Skeletal muscle satellite cell (primary cell): ENCODE data around the gene MGAM2. TPM values are rescaled to one million over a fixed set of nuclear protein-coding genes. Genes with fewer than 3 reads are reported as not detected.

Source experiments
- H3K27me3 ChIP-seq: 2 replicates; pipeline ENCODE4 v1.7.0; 2013; ENCODE audit warnings: low read length; ENCODE audit not compliant: control insufficient read depth, insufficient read depth
- H3K36me3 ChIP-seq: 2 replicates; pipeline ENCODE4 v1.7.0; 2013; ENCODE audit warnings: mild to moderate bottlenecking, control low read depth, low read length; ENCODE audit not compliant: insufficient read depth
- H3K4me1 ChIP-seq: 2 replicates; pipeline ENCODE4 v1.7.0; 2013; ENCODE audit warnings: low read length; ENCODE audit not compliant: control insufficient read depth, insufficient read depth
- H3K4me2 ChIP-seq: 2 replicates; pipeline ENCODE4 v1.7.0; 2013; ENCODE audit warnings: mild to moderate bottlenecking, low read length
- H3K4me3 ChIP-seq: 2 replicates; pipeline ENCODE4 v1.7.0; 2013; ENCODE audit warnings: low read length
- H3K9ac ChIP-seq: 2 replicates; pipeline ENCODE4 v1.7.0; 2013; ENCODE audit warnings: mild to moderate bottlenecking, low read depth, low read length, moderate library complexity
- H3K9me3 ChIP-seq: replicated peaks from 2 replicates; pipeline ENCODE4 v1.7.0; 2013; ENCODE audit warnings: mild to moderate bottlenecking, control low read depth, low read length
- total RNA-seq: library from RNA; depleted of rRNA; stranded (reverse); fragments of >200 nt; gene quantifications from 2 replicates; pipeline ENCODE4 v1.2.3, GENCODE V29; 2012; rRNA removed

Gene MGAM2
- total RNA-seq: not detected in 2 replicates

DNA sequence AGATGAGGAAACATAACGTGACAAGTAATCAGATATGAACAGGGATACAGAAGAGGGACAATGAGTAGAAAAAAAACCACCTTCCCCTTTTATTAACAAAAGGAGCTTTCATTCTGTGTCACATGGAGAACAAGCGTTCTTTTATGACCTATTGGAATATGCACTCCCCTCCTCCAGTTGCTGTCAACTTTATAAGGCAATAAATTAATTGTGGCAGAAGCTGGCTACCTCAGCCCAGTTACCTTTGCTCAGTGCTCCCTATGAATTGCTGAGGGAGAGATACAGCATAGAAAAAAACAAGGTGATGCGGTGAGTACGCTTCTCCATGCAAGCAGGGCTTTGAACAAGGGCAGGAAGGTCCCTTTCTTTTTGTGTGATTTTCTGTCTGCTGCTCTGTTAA lies at the start of gene MGAM2:
Gene MGAM2, plus strand, starts transcription at position 220 of the 400 bp plus-strand sequence. CDS start 5,156 bp downstream, outside the sequence.
- H3K4me3 ChIP-seq: no peak within 1 kb of the TSS
- H3K27me3 ChIP-seq: peaks cover 5% of the 10 kb centered on the region
- no peak within 1 kb of the TSS for H3K9ac ChIP-seq
- H3K4me1 ChIP-seq: no peaks in the 10 kb centered on the region
- H3K4me2 ChIP-seq: no peak within 1 kb of the TSS
- H3K9me3 ChIP-seq: no peaks in the 10 kb centered on the region
- H3K36me3 ChIP-seq: no peaks in the 10 kb centered on the region

DNA sequence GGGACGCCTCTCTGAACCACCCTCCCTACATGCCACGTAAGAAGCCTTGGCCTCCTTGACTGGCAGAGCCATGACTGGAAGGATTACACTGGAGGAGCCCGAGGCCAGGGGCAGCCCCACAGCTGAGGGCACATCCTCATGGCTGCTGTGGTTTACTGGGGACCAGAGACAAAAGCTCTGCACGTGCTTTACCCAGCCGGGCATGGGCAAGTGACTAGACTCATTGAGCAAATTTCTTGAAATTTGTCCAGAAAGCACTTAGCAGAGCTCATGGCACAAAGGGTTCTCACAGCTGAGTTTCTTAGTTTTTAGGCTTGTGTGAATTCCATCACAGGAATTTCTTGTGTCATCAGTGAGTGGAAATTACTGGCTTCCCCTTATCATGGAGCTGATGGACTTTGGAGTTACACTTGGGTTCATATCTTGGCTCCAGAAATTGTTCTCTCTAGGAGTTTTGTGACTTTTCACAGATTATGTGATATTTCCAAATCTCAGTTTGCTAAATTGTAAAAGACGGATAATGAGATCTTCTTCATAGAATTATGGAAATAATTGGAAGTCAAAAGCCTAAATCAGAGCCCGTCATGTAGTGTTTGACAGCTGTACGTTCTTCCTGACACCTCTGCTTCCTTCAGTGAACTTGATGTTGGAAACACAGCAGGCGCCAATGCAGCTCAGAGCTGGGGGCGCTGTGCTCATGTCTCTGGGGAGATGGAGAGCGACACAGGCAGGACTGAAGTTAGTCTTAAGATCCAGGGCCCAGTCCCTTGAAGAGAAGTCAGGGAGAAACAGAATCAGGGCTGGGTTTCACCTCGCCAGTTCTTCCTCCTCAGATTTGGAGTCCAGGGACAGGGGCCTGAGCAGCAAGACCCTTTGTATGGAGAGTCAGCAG lies 47.7 kb upstream of the MGAM2 start:
- Histone ChIP-seq H3K9me3 (no peaks in the 10 kb centered on the region), H3K36me3 (no peaks in the 10 kb centered on the region), H3K4me2 (no peak overlapping the region), H3K4me1 (peaks cover 8% of the 10 kb centered on the region), H3K9ac (no peak overlapping the region), H3K4me3 (no peak overlapping the region), H3K27me3 (no peaks in the 10 kb centered on the region)

DNA sequence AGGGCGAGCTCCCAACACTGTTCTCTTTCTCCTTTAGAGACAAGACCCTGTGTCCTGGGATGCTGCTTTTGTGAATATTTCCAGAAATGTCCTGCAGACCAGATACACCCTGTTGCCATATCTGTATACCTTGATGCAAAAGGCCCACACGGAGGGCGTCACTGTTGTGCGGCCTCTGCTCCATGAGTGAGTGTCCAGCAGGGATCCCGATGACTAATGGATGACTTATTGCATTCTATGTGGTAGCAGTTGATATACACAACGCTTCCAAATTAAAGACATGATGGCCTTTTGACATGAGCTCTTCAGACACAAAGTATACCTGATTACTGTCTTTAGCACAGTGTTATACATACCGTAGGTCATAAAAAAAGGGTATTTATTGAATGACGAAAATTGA lies 45.0 kb upstream of the MGAM2 start:
- H3K27me3 ChIP-seq: no peaks in the 10 kb centered on the region
- no peak overlapping the region for H3K4me3 ChIP-seq
- no peaks in the 10 kb centered on the region for H3K36me3 ChIP-seq
- no peaks in the 10 kb centered on the region for H3K9me3 ChIP-seq
- H3K4me1 ChIP-seq: peaks cover 8% of the 10 kb centered on the region
- H3K4me2 ChIP-seq: no peak overlapping the region
- no peak overlapping the region for H3K9ac ChIP-seq

DNA sequence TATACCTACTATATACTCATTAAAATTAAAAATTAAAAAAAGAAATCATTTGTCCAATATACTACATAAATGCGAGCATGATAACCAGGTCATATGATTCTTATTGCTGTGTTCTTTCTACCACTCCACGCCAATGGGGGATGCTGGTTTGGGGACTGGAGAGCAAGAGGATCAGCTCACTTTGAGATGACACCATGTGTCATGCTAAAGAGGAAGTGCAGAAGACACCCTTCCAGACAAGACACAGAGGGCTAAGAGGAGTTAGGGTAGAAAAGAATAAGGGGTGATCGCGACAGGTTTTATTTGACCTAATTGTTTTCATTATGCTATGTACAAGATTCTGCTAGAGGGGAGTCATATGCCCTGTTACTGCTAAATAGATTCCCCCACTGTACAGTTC lies 33.8 kb upstream of the MGAM2 start:
- Histone ChIP-seq H3K4me1 (peaks cover 3% of the 10 kb centered on the region), H3K4me3 (no peak overlapping the region), H3K9ac (no peak overlapping the region), H3K36me3 (no peaks in the 10 kb centered on the region), H3K4me2 (no peak overlapping the region), H3K27me3 (no peaks in the 10 kb centered on the region), H3K9me3 (no peaks in the 10 kb centered on the region)

DNA sequence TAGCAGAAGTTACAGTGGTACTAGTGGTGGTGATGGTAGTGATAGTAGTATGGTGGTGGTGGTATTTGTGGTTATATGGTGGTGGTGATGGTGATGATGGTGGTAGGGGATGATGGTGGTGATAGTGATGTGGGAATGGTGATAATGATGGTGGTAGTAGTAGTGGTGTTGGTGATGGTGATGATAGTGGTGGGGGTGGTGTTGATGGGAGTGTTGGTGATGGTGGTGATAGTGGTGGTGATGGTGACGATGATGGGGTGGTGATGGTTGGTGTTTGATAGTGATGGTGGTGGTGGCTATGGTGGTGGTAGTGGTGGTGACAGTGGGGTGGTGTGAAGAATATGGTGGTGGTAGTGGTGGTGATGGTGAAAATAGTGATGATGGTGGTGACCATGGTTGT lies 27.9 kb upstream of the MGAM2 start:
- H3K9ac ChIP-seq: no peak overlapping the region
- H3K27me3 ChIP-seq: no peaks in the 10 kb centered on the region
- no peaks in the 10 kb centered on the region for H3K9me3 ChIP-seq
- no peak overlapping the region for H3K4me3 ChIP-seq
- H3K4me1 ChIP-seq: peaks cover 8% of the 10 kb centered on the region
- H3K4me2 ChIP-seq: no peak overlapping the region
- H3K36me3 ChIP-seq: no peaks in the 10 kb centered on the region

DNA sequence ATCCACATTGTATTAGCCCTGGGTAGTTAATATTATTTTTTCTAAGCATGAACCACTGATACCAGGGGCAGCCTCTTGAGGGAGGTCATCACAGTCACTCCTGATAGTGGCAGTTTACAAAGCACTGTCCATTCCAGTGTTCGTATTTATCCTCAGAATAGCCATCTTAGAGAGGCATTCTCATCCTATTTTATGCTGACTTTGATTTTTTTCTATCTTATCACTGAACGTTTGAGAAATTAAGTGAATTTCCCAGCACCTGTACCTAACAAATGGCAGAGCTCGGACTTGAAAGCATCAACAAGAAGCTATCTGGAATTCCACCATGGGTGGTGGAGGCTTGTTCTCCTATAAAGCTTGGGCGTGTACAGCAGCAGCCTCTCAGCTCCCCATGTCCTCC lies 26.1 kb upstream of the MGAM2 start:
- Histone ChIP-seq H3K4me1 (peaks cover 4% of the 10 kb centered on the region), H3K9me3 (no peaks in the 10 kb centered on the region), H3K36me3 (no peaks in the 10 kb centered on the region), H3K4me2 (no peak overlapping the region), H3K9ac (no peak overlapping the region), H3K4me3 (no peak overlapping the region), H3K27me3 (no peaks in the 10 kb centered on the region)

DNA sequence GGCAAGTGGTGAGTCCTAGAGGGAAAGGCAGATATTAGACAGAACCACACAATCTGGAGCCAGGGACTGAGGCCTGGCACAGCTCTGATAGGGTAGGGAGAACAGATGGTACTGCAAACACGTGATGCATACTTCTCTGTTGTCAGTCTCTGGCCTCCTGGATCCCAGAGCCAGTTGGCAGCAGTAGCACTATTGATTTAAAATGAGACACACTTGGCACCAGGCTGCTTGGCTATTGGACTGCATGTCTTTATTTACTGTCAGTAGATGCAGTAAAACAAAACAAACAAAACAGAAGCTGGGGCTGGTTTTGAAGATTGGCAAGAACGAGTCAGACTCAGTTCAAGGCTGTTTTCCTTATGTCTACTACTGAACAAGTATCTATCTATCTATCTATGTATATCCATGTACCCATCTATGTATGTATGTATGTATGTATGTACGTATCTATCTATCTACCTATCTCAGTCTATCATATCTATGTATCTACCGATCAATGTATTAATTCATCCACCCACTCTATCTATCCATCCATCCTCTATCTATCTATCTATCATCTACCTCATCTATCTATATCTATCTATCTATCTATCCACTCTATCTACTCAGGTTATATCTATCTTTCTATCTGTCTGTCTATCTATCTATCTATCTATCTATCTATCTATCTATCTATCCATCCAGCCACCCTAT lies 23.4 kb upstream of the MGAM2 start:
- no peaks in the 10 kb centered on the region for H3K27me3 ChIP-seq
- H3K4me2 ChIP-seq: no peak overlapping the region
- H3K4me3 ChIP-seq: no peak overlapping the region
- no peaks in the 10 kb centered on the region for H3K9me3 ChIP-seq
- H3K4me1 ChIP-seq: peaks cover 4% of the 10 kb centered on the region
- no peak overlapping the region for H3K9ac ChIP-seq
- no peaks in the 10 kb centered on the region for H3K36me3 ChIP-seq

DNA sequence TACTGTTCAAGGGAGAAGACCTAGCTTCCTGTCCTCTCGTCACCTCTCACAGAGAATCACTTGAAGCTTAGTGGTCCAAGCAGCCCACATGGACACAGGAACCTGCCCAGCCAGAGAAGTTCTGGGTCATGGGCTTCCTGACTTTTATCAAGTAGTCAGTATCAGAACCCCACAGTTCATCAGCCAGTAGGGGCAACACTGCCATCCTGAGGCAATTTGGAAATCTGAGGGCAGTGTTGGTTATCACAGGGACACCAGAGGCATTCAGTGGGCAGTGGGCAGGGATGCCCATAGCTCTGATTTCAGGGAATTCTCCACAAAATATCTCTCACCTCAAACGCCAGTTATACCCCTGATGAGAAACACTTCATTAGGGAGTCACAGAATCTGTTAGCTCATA lies 22.5 kb upstream of the MGAM2 start:
- Histone ChIP-seq H3K36me3 (no peaks in the 10 kb centered on the region), H3K9me3 (no peaks in the 10 kb centered on the region), H3K9ac (no peak overlapping the region)

DNA sequence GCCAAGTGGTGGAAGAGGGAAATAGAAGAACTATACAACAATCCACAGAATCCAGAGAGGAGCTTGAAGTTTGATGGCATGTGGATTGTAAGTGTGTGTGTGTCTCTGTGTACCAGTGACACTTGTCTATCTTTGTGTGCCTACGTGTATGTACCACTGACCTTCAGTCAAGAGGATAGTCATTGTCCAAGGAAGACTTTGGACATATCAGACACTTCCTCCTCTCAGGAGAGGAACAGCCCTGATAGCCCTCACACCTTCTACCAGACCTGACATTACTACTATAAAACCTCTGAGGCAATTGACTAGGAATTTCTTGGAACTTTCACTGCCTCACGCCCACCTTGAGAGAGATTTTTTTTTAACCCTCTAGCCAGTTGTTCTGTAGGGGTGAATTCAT lies 19.6 kb upstream of the MGAM2 start:
- Histone ChIP-seq H3K27me3 (no peaks in the 10 kb centered on the region), H3K4me3 (no peak overlapping the region), H3K9ac (no peak overlapping the region), H3K36me3 (no peaks in the 10 kb centered on the region), H3K4me1 (peaks cover 4% of the 10 kb centered on the region), H3K9me3 (no peaks in the 10 kb centered on the region), H3K4me2 (no peak overlapping the region)

More for the DNA sequence above, 22.5 kb upstream of the MGAM2 start:
- Histone ChIP-seq H3K4me3 (no peak overlapping the region), H3K4me1 (peaks cover 4% of the 10 kb centered on the region), H3K4me2 (no peak overlapping the region), H3K27me3 (no peaks in the 10 kb centered on the region)

DNA sequence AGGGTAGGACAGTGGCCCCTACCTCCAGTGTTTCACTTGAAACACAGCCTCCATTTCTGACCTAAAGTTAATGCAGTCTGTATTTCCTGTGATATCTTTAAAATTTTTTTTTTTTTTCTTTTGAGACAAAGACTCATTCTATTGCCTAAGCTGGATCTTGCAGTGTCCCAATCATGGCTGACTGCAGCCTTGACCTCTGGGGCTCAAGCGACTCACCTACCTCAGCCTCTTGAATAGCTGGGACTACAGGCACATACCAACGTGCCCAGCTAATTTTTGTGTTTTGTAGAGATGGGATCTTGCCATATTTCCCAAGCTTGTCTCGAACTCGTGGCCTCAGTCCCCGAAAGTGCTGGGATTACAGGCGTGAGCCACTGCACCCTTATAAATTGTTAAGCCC lies 16.7 kb upstream of the MGAM2 start:
- Histone ChIP-seq H3K36me3 (no peaks in the 10 kb centered on the region), H3K4me3 (no peak overlapping the region), H3K4me2 (no peak overlapping the region), H3K27me3 (no peaks in the 10 kb centered on the region), H3K4me1 (no peaks in the 10 kb centered on the region), H3K9ac (no peak overlapping the region), H3K9me3 (no peaks in the 10 kb centered on the region)

DNA sequence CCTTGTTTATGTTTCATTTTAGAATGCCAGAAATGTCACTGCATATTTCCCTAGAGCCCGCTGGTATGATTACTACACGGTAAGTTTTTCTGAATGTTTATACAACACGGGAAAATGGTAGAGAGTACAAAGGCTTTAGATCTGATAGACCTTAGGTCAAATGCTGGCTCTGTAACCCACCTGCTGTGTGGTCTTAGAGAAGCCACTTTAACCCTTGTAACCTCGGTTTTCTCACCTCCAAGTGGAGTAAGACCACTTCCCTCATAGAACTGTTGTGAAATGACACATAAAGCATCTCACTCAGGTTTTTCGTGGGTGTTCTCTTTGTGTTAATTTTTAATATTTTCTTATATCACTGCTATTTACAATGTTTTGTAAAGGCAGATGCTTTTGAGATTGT lies 13.9 kb upstream of the MGAM2 start:
- no peak overlapping the region for H3K4me2 ChIP-seq

More for the DNA sequence above, 13.9 kb upstream of the MGAM2 start:
- Histone ChIP-seq H3K9me3 (no peaks in the 10 kb centered on the region), H3K27me3 (no peaks in the 10 kb centered on the region), H3K36me3 (no peaks in the 10 kb centered on the region), H3K4me1 (no peaks in the 10 kb centered on the region), H3K9ac (no peak overlapping the region), H3K4me3 (no peak overlapping the region)
